GM21515 (cell line): ENCODE data around the gene UHMK1.

Experiments
- ATAC-seq: cut with Tn5 transposase; IDR thresholded peaks from one replicate; pipeline ENCODE4 v1.9.1; 2021; ENCODE audit not compliant: unreplicated experiment

UHMK1 gene

GRCh38 chr1:162527314-162527713 lies 29.7 kb downstream of the UHMK1 start:
- no peak for ATAC-seq

GRCh38 chr1:162530307-162530987 lies 32.8 kb downstream of the UHMK1 start:
- ATAC-seq, result peak; percentile 97

DNA sequence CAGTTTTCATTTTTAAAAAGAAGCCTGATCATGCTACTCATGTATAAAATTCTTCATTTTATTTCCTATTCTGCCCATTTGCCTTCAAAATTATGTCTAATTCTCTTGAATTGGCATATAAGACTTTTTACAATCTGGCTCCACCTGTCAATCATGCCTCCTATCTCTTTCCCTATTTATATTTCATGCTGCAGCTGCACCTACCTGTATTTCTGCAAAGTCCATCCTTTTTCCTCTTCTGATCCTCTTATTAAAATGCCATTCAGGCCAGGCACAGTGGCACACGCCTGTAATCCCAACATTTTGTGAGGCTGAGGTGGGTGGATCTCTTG lies 33.3 kb downstream of the UHMK1 start:
- no peak for ATAC-seq

- no peak for ATAC-seq
Measured at GRCh38 chr1:162535501-162535900, 37.9 kb downstream of the UHMK1 start.

DNA sequence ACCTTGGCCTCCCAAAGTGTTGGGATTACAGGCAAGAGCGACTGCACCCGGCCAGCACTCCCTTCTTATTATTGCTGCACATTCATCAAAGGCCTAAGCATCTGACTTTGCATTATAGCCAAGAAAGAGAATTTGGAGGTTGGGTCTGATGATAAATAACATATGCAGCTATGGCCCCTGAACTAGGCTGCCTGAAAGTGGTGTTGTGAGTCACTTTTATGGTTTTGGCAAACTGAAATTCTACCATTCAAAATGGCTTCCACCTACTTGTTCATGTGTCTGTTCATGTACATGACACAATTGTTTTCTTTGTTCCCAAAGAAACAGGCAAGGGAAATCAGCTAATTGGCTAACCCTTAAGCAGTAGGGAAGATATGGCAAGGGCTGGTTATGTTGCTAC lies 38.9 kb downstream of the UHMK1 start:
- no peak for ATAC-seq

- no peak for ATAC-seq
Measured at GRCh38 chr1:162537216-162537615, 39.6 kb downstream of the UHMK1 start.

GRCh38 chr1:162538815-162539431 lies 41.3 kb downstream of the UHMK1 start:
- no peak for ATAC-seq

GRCh38 chr1:162541619-162542141 lies 44.1 kb downstream of the UHMK1 start:
- no peak for ATAC-seq

DNA sequence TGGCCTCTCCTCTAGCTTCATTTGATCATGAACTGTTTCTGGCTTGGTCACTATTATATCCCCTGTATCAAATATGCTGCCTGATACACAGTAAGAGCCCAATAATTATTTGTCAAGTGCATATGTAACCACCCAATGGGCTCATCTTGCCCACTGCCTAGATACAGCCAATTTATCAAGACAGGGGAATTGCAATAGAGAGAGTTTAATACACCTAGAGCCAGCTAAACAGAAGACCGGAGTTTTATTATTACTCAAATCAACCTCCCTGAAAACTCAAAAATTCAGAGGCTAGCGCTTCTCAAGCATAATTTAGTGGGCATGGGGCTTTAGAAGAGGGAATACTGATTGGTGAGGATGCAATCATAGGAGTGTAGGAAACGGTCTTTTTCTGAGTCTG lies 45.6 kb downstream of the UHMK1 start:
- no peak for ATAC-seq

DNA sequence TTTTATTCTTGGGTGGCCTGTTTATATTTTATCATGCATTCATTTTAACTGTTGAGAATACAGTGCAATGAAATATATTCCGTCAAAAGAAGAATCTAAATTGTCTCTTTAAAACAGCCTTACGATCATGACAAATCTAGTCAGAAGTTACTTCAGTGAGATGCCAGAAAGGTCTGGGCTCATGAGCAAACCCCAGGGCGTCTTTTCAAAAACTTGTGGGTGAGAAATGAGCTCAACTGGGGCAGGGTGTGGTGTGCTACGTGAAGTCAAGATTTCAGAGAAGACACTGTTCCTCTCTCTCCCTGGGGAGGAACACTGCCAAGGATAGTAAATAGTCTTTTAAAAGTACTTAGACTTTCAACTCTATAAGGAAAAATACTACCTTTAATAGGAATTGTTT lies 50.6 kb downstream of the UHMK1 start:
- no peak for ATAC-seq

- no peak for ATAC-seq
Measured at GRCh38 chr1:162549001-162549400, 51.4 kb downstream of the UHMK1 start.

- no peak for ATAC-seq
Measured at GRCh38 chr1:162550925-162551324, 53.3 kb downstream of the UHMK1 start.

DNA sequence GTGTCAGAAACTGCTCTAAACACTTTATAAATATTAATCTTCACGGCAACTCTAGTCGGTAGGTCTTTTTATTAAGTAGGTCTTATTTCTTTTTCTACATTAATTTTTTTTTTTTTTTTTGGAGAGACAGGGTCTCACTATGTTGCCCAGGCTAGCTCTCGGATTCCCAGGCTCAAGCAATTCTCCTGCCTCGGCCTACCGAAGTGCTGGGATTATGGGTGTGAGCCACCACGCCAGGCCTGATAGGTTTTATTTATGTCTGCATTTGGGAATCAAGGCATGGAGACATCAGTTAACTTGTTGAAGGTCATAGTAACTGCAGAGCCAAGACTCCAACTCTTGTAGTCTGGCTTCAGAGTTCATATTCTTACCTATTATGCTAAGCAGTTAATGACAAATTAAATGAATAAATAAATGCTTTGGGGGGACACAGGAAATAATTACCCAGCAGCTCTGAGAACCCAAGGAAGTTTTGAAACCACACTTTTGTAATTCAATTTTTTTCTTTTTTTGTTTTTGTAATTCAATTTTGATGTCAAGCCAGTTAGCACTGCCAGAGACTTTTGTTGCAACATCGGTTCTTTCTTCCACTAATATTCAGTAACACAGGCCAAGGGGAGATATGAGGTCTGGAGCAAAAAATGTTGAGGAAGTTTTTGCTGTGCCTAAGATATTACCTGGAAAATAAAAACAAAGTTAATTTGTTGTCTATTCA lies 54.5 kb downstream of the UHMK1 start:
- ATAC-seq, result no peak

DNA sequence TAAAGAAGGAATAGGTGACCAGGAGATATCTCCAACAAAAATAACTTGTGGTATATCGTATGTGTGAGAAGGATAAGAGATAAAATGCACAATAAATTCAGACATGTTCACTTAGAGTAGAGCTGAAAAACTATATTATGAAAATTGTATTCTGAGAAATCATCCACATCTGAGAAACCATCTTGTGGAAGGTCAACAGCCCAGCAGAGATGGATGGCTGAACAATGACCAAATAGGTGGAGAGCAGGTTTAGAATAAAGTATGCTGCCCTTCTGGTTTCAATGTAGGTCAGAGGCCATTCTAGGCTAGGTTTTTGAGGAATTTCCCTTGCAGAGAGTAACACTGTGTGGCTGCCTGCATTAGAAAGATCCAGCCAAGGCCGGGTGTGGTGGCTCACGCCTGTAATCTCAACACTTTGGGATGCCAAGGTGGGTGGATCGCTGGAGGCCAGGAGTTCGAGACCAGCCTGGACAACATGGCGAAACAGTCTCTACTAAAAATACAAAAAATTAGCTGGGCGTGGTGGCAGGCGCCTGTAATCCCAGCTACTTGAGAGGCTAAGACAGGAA lies 55.1 kb downstream of the UHMK1 start:
- ATAC-seq, result no peak

- ATAC-seq, result no peak
Measured at GRCh38 chr1:162554258-162554657, 56.6 kb downstream of the UHMK1 start.

GRCh38 chr1:162557536-162557935 lies 59.9 kb downstream of the UHMK1 start:
- ATAC-seq, result no peak

GRCh38 chr1:162560303-162561036 lies 62.9 kb downstream of the UHMK1 start:
- ATAC-seq, result no peak

DNA sequence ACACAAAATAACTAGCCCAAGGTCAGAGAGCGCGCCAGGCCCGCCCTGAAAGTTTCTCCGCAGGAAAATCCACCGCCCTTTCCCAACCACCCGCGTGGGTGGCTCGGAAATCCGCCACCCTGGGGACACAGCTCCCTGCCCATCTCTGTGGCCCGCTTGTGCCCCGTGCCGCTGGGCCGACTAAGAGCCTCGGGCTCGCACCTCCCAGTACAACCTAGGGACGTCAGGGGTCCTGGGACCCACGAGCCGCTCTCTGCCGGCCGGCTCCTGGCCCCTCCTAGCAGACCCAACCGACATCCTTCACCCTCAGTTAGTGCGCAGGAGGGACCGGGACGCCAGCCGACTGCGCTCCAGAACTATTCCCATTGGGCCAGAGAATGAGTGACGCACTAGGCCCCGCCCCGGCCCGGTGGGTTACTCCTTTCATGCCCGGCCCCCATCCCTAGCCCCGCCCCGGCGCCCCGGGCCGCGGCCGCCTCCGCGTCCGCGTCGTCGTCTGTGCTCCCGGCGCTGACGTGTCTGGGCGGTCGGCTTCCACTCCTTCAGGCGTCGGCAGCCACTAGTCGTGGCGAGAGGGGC lies 63.5 kb downstream of the UHMK1 start:
- ATAC-seq, result peak; percentile 97

GRCh38 chr1:162561616-162562469 lies 64.2 kb downstream of the UHMK1 start, which contains the start of gene UAP1:
TSS of gene UAP1 (plus strand) at chr1:162561722. CDS start at chr1:162566069, 4,347 bp downstream.
- peak; percentile 33 for ATAC-seq

GRCh38 chr1:162562470-162562828 lies 64.8 kb downstream of the UHMK1 start:
- ATAC-seq, result no peak
